GM10847 (cell line): ENCODE results near the gene FGD4.

Experiments used
- POLR2A ChIP-seq: IDR thresholded peaks from 2 replicates; pipeline ENCODE4 v1.6.1; 2011; ENCODE audit not compliant: insufficient read length; ENCODE audit errors: extremely low read depth

The FGD4 gene

DNA sequence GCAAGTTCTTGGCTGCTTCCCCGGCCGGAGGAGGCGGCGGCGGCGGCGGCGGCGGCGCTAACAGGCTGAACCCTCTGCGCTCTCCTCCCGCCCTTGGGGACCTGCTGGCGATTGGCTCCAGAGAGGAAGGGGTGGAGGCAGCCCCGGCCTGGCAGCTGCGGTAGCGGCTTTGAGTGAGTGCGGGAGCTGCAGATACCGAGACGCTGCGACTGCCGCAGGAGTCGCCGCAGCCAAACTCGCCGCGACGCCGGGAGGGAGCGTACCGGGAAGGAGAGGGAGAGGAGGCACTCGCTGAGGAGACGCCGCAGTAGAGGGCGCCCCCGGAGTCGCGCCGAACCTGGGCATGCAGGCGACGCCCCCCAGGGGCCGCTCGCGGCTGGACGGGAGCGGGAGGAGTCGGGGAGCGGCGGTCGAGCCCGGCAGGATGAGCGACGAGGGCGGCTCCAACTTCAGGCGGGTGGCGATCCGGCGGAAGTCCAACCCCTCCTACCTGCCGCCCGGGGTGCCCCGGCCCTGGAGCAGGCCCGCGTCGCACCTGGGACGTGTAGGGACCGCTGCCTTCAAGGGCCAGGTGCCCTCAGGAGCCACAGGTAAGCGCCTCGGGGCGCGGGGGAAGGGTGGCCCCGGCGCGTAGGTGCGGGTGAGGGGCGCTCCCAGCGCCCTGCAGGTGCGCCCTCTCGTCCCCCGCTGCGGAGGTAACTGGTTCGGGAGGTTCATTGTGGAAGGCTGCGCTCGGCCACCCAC is at the start of gene FGD4:
Gene FGD4 (plus strand): TSS at position 189 of the 744 bp plus-strand sequence.
- TF ChIP-seq POLR2A, result no peak

DNA sequence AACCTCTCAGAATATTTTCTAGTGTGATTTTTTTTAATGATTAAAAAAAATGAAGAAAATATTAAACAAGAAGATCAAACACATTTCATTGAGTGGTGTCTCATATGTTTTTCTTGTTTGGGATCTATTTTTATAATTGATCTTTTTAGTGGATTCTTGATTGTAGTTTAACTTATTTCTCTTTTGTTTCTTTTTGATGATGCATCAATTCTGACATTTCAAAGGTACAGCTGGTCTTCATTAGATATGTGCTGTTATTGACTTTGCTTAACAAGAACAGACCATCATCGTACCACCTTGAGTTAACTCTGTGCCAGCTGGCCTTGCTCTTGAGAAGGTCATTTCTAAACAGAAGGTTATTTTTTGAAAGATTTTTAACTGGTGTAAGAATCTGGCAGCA is 45.8 kb upstream of the FGD4 start:
- TF ChIP-seq POLR2A, result no peak

DNA sequence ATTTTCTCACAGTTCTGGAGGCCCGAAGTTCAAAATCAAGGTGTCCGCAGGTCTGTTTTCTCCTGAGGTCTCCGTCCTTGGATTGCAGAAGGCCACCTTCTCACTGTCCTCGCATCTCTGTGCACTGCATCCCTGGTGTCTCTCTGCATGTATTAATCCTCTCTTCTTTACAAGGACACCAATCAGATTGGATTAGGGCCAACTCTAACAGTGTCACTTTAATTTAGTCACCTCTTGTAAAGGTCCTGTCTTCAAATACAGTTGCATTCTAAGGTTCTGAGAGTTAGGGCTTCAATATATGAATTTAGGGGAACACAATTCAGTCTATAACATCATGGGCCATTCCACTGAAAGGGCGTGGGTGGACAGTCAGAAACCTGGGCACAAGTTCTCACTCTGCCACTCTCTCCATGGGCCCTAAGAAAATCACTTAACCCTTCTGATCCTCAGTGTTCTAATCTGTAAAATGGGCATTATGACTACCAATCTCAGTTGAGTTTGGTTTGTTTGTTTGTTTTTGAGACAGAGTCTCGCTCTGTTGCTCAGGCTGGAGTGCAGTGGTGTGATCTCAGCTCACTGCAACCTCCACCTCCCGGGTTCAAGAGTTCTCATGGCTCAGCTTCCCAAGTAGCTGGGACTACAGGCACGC is 41.6 kb upstream of the FGD4 start:
- TF ChIP-seq POLR2A, result no peak

DNA sequence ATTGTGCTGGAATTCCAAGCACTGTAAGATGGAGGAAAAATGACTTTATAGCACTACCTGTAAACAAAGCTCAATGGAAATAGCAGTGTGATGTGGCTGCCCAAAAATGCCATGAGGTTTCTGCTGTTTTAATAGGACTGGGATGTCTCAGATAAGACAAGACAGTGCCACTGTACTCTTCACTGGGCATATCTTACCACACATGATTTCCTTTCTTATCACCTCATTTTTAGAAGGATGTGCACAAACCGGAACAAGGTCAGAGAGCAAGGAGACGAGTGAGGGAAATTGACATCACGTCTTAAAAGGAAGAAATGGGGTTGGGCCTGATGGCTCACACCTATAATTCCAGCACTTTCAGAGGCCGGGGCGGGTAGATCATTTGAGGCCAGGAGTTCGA is 38.4 kb upstream of the FGD4 start:
- no peak for TF ChIP-seq POLR2A

DNA sequence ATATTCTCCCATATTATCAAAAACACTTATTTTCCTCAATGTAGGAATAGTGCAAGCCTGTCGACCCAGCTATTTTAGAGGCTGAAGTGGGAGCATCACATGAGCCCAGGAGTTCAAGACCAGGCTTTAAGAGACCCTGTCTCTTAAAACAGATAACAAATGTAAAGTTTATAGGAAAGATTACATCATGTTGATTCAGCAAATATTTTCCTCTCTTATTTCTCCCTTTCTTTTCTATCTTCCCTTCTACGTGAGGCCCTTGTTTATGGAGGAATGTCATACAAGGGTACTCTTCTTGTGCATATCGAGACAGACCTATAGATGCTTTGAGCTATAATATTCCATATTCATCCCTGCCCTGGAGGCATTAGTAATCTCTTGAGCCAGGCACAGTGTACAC is 36.5 kb upstream of the FGD4 start:
- TF ChIP-seq POLR2A, result no peak

DNA sequence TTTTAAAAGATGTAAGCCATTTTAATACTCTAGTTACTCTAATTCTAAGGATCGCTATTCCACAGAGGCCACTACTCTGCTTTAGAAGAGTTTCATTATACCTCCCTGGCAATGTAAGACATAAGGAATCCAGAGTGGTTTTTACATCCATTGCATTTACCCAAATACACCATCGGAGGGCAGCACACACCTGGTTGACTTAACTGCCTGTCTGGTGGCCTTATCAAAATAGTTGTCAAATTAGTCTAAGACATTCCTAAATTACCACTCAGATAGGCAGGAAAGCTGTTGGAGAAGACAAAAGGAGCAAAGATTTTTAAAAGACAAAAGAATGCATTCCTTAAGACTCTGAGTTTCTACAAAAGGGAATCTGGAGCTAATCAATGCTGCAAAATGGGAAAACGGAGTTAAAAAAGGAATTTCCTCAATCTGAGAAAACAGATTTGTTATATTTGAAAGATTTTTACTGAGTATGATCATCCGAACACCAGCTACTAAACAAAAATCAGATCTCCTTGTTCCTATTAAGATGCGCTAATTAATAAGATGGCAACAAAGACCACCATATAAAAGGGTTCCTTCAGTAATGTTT is 33.8 kb upstream of the FGD4 start:
- no peak for TF ChIP-seq POLR2A

DNA sequence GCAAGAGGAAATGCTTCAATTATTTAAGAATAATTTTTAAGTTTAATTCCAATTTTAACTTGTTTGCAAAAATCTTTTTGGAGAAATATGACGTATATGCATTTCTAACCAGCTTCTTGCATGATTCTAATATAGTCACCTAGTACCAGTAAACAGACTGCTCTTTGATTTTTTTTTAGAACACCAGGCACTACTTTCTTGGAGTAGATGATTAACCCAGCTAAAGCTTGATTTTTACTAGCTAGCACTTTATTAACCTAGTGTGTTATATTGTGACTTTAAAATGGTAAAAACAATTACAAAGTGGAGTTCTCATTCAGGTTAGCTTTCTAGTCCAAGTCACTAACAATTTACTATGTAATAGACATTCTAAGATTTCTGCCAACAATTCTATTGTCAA is 32.6 kb upstream of the FGD4 start:
- TF ChIP-seq POLR2A, result no peak

DNA sequence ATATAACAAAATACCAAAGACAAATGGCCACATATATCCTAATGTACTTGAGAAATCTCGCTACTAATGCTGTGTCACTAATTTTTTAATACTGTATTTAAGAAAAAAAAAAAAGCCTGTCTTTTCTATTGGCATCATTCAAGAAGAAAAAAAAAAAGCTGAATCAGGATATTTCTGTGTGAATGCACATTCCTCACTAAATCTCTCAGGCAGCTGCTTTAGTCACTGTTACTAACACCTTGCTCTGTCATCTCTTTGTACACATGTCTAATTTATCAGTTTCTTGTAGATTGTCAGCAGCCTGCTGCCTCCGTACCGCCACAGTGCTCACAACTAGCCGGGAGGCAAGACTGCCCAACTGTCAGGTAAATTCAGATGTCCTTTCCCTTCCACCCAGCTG is 32.0 kb upstream of the FGD4 start:
- TF ChIP-seq POLR2A, result no peak

DNA sequence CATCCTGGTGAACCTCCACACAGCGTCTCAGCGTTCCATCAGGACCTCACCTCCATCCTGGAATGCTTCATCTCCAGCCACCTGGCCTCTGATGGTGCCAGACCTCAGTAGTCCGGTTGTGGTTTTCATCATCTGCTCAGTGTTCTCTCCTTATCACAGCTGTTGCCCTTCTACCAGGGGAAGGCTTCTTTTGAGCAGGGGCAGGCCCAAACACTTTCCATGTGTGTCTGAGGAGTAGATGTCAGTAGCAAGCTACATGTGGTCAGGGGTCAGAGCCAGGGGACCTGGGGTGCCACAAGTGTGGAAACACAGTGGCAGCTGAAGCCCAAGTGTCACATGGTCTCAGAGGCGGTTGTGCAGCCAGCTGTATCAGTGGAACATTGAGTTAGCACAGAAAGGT is 30.2 kb upstream of the FGD4 start:
- no peak for TF ChIP-seq POLR2A

DNA sequence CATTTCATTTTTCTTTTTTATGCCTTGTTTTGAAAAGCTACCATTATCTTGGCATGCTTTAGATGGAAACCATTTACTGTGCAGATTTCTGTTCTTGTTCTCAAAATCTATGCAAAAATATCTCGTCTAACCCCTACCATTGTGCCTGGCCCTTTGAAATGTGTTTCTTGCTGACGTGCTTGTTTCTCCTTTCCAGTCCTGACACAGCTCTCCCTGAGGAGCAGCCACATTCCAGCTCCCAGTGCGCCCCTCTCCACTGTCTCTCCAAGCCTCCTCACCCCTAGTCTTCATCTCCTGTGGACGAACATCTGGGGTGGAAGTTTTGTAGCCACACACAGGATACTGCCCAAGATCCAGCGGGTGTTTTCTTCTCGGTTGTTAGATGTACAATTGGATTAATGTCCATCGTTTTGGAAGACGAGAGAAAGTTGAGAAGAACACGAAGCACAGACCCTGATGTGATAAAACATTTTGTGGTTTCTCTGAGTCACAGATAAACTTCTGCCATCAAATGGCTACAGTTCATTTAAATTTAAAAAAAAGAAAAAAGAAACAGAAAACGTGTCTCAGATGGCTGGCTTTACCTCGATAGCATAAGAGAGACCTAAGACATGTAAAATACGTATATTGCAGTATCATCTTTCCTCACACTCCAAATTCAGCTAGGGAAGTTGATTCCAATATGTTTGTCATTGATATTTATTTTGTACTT is 21.9 kb upstream of the FGD4 start:
- no peak for TF ChIP-seq POLR2A

DNA sequence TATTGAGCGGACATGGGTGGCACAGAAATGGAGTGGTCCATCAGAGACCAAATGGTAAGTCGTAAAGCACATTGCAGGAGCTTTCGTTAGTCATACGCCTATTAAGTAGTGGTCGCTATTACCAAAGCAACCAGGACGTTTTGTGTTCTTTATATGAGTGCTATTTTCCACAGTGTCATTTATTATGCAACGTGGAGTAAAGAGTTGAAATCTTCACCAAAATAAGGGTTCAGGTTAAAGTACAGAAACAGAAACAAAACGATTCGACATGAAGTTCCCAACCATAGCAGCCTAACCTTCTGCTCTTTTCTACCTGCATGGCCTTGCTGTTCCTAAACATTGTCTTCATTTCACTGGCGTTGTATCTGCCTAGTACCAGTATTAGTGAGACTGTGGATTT is 20.1 kb upstream of the FGD4 start:
- TF ChIP-seq POLR2A, result no peak

DNA sequence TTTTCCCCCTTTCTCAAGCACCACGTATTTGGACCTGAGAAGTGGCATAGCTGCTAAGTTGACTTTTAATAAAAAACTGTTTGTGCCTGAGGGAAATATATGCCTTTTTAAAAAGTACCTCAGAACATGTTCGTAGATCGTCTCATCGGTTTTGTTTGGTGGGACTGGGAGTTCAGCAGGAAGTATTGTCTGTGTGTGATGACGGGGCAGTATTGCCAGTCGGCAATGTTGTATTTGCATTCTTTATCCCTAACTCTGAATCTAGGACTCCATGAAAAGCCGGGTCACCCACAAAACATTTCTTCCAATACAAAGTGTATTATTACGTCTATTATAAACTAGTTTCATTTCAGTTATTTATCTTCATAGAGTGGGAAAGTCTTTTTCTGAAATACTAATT is 19.7 kb upstream of the FGD4 start:
- no peak for TF ChIP-seq POLR2A

DNA sequence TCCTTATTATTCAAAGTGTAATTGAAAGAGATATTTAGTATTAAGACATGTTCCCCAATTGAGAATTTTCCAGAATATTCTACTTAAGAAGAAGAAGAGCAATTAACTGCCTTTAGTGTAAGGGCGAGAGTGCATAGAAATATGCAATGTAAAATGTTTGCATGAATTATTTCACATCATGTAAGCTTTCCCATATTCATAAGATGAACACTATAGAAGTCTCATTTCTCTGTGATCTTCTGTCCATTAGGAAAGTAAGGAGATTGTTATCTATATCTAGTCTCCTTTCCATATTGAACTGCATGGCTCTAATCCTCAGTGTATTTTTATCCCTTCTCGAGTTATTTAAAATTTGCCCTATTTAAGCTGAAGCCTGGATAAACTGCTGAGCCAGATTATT is 17.1 kb upstream of the FGD4 start:
- TF ChIP-seq POLR2A, result no peak

DNA sequence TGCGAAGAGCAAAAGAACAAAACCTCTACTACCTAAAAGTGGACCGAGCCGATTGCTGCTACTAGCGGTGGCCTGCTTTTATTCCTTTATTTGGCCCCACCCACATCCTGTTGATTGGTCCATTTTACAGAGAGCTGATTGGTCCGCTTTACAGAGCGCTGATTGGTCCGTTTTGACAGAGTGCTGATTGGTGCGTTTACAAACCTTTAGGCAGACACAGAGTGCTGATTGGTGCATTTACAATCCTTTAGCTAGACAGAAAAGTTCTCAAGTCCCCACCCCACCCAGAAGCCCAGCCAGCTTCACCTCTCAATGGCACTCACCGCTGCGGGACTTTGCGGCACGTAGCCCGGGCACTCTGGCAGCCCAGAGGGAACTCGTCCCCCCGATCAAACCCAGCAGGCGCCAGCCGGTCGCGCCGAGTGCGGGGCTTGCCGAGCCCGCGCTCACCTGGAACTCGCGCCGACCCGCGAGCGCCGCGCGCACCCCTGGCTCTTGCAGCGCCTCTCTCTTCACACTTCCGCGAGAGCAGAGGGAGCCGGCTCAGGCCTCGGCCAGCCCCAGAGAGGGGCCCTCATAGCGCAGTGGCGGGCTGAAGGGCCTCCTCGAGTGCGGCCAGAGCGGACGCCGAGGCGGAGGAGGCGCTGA is 8.7 kb upstream of the FGD4 start:
- TF ChIP-seq POLR2A, result no peak

DNA sequence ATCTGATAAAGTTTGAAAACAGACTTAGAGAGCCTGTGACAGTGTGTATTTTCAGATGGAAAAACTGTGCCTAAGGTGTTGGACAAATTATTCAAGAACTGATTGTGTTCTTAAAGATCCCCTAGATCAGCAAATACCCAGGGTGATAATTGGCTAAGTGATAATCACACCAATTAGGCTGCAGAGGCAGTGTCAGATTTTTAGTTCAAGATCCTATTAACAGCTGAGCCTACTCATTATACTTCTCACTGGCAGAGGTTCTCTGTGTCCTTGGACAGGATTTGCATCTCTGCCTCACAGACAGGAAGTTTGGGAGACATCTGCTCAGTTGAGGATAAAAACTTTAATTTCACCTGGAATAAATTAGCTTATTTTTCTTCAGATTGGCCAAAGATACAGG is 4.3 kb upstream of the FGD4 start:
- no peak for TF ChIP-seq POLR2A

DNA sequence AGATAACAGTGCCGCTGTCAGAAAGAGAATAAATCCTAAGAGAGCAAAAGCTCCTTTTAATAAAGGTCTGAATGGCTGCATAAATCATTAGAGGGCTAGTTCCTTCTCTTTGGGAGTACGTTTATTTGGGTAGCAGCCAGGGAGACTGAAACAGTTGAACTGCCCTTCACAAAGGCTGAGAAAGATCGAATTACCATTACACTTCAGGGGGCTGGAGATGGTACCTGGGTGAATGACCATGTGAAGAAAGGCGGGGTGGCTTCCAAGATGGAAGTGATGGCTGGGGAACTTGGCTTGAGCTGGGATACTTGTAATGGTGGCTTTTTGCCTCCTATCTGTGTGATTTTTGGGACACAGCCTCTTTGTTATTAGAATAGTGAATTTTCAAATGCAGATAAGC is 1.7 kb upstream of the FGD4 start:
- no peak for TF ChIP-seq POLR2A

DNA sequence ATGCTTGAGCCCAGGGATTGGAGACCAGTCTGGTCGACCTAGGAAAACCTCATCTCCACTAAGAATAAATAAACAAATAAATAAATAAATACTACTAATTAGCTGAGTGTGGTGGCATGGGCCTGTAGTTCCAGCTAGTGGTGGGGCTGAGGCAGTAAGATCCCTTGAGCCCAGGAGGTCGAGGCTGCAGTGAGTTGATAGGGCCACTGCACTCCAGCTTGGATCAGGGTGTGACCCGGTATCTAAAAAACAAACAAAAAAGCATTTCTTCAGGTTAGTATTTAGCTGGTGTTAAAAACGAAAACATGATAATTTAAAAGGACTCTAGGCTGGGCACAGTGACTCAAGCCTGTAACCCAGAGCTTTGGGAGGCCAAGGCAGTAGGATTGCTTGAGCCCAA is 1.2 kb upstream of the FGD4 start:
- no peak for TF ChIP-seq POLR2A
